ENCODE measurements around the gene ZBTB12. TPM values are rescaled to one million over a fixed set of nuclear protein-coding genes. Genes with fewer than 3 reads are reported as not detected.
A peak's percentile ranks its signal among the peaks of the same experiment; 100 is the strongest.
"Not testable (repeated sequence)": the region's sequence is repeated elsewhere in the genome, so short reads cannot be mapped to it uniquely, and the experiment has no call there.

ZBTB12 gene
- total RNA-seq, 2 experiments from 2014 or later, result 17.6 to 20.2 TPM

GRCh38 chr6:31871046-31871659, 30.7 kb downstream of the ZBTB12 start:
- Histone ChIP-seq H3K4me3 (ENCODE audit: low read depth, low read length, poor library complexity, severe bottlenecking) (no peak overlapping the region), H3K4me1 (ENCODE audit: insufficient read depth, low read length, poor library complexity, severe bottlenecking) (peaks cover 8% of the 10 kb centered on the region), H3K9me2 (ENCODE audit: insufficient read depth, low read length) (no peaks in the 10 kb centered on the region), H3K27ac (ENCODE audit: low read depth, low read length, poor library complexity, severe bottlenecking) (no peak overlapping the region), H3K9me3 (ENCODE audit: low read length) (no peaks in the 10 kb centered on the region), H3K4me2 (ENCODE audit: low read length) (no peak overlapping the region), H4K20me1 (ENCODE audit: insufficient read depth, low read length) (no peaks in the 10 kb centered on the region), H3K79me2 (ENCODE audit: insufficient read depth, low read depth, low read length) (no peaks in the 10 kb centered on the region), H2AFZ (ENCODE audit: low read length) (no peak overlapping the region), H3K36me3 (ENCODE audit: insufficient read depth, low read length) (no peaks in the 10 kb centered on the region)
- ChIA-PET CTCF (ENCODE audit: unreplicated experiment) (no interaction called here), POLR2A (no interaction called here)
- no peak for TF ChIP-seq CTCF (conservative IDR thresholded peaks at IDR 0.05; ENCODE audit: low read length)
- intact Hi-C loops (cut with micrococcal nuclease; ENCODE audit: unreplicated experiment), result no loop called here
- DNase-seq (ENCODE audit: low spot score), result no peak
- BruUV-seq (replicated peaks), result no TSS peak

DNA sequence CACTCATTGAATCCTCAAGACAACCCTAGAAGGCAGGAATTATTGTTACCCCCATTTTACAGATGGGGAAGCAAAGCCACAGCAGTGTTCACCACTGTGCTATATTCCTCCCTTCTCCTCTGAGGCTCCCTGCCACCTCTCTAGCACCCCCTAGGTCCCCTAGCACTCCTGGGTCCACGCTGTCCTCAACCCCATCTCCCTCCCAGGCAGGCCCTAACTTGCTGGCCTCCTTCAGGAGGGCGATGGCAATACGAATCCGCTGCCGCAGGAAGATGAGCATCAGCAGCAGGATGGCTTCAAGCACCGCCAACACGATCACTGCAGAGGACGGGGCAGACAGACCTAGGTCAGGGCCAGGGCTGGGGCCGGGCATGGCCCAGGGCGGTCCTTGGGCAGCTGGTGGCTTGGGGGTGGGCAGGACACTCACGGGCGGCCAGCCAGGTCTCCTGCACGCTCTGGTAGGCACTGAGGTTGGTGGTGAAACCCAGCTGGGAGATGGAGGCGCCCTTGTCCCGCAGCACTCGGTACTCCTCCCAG, 31.4 kb downstream of the ZBTB12 start:
- H3K9me2 ChIP-seq (ENCODE audit: insufficient read depth, low read length), result no peaks in the 10 kb centered on the region
- no peak overlapping the region for H3K4me2 ChIP-seq (ENCODE audit: low read length)
- intact Hi-C loops (cut with micrococcal nuclease; ENCODE audit: unreplicated experiment), result no loop called here
- H2AFZ ChIP-seq (ENCODE audit: low read length), result no peak overlapping the region
- no peak for TF ChIP-seq EZH2phosphoT487 (IDR thresholded peaks at IDR 0.05; ENCODE audit: borderline replicate concordance, low read depth, low read length)
- peak; percentile 61 for TF ChIP-seq CTCF (conservative IDR thresholded peaks at IDR 0.05; ENCODE audit: low read length)
- peaks cover 8% of the 10 kb centered on the region for H3K4me1 ChIP-seq (ENCODE audit: insufficient read depth, low read length, poor library complexity, severe bottlenecking)
- no peak for DNase-seq (ENCODE audit: low spot score)
- H3K36me3 ChIP-seq (ENCODE audit: insufficient read depth, low read length), result no peaks in the 10 kb centered on the region
- H3K4me3 ChIP-seq (ENCODE audit: low read depth, low read length, poor library complexity, severe bottlenecking), result no peak overlapping the region
- H3K27ac ChIP-seq (ENCODE audit: low read depth, low read length, poor library complexity, severe bottlenecking), result no peak overlapping the region
- no peaks in the 10 kb centered on the region for H4K20me1 ChIP-seq (ENCODE audit: insufficient read depth, low read length)
- no TSS peak for BruUV-seq (replicated peaks)
- H3K9me3 ChIP-seq (ENCODE audit: low read length), result no peaks in the 10 kb centered on the region
- H3K79me2 ChIP-seq (ENCODE audit: insufficient read depth, low read depth, low read length), result no peaks in the 10 kb centered on the region
- ChIA-PET POLR2A (no interaction called here), CTCF (ENCODE audit: unreplicated experiment) (no interaction called here)

GRCh38 chr6:31869343-31869742, 32.5 kb downstream of the ZBTB12 start:
- no peak overlapping the region for H3K4me3 ChIP-seq (ENCODE audit: low read depth, low read length, poor library complexity, severe bottlenecking)
- no peak overlapping the region for H3K27ac ChIP-seq (ENCODE audit: low read depth, low read length, poor library complexity, severe bottlenecking)
- H3K36me3 ChIP-seq (ENCODE audit: insufficient read depth, low read length), result no peaks in the 10 kb centered on the region
- TF ChIP-seq EZH2phosphoT487 (IDR thresholded peaks at IDR 0.05; ENCODE audit: borderline replicate concordance, low read depth, low read length) (no peak), CTCF (conservative IDR thresholded peaks at IDR 0.05; ENCODE audit: low read length) (no peak)
- H2AFZ ChIP-seq (ENCODE audit: low read length), result no peak overlapping the region
- no peak overlapping the region for H3K4me2 ChIP-seq (ENCODE audit: low read length)
- ChIA-PET CTCF (ENCODE audit: unreplicated experiment) (no interaction called here), POLR2A (no interaction called here)
- DNase-seq (ENCODE audit: low spot score), result no peak
- no peaks in the 10 kb centered on the region for H3K79me2 ChIP-seq (ENCODE audit: insufficient read depth, low read depth, low read length)
- intact Hi-C loops (cut with micrococcal nuclease; ENCODE audit: unreplicated experiment), result no loop called here
- H4K20me1 ChIP-seq (ENCODE audit: insufficient read depth, low read length), result no peaks in the 10 kb centered on the region
- no peaks in the 10 kb centered on the region for H3K9me2 ChIP-seq (ENCODE audit: insufficient read depth, low read length)
- no TSS peak for BruUV-seq (replicated peaks)
- H3K9me3 ChIP-seq (ENCODE audit: low read length), result no peaks in the 10 kb centered on the region
- H3K4me1 ChIP-seq (ENCODE audit: insufficient read depth, low read length, poor library complexity, severe bottlenecking), result peaks cover 6% of the 10 kb centered on the region

GRCh38 chr6:31868658-31868971, 33.3 kb downstream of the ZBTB12 start:
- POLR2A ChIA-PET; H3K4me1 ChIP-seq (ENCODE audit: insufficient read depth, low read length, poor library complexity, severe bottlenecking); intact Hi-C loops (cut with micrococcal nuclease; ENCODE audit: unreplicated experiment); H3K79me2 ChIP-seq (ENCODE audit: insufficient read depth, low read depth, low read length); DNase-seq (ENCODE audit: low spot score); H3K9me2 ChIP-seq (ENCODE audit: insufficient read depth, low read length); H3K4me3 ChIP-seq (ENCODE audit: low read depth, low read length, poor library complexity, severe bottlenecking); H3K4me2 ChIP-seq (ENCODE audit: low read length); CTCF ChIA-PET (ENCODE audit: unreplicated experiment); H3K27ac ChIP-seq (ENCODE audit: low read depth, low read length, poor library complexity, severe bottlenecking); H4K20me1 ChIP-seq (ENCODE audit: insufficient read depth, low read length); H3K36me3 ChIP-seq (ENCODE audit: insufficient read depth, low read length); H3K9me3 ChIP-seq (ENCODE audit: low read length); BruUV-seq (replicated peaks); H2AFZ ChIP-seq (ENCODE audit: low read length): not testable (repeated sequence)

Data from OCI-LY7 (cell line).